HT1080 (cell line): ENCODE results near the gene OR3A1. TPM values are rescaled to one million over a fixed set of nuclear protein-coding genes. Genes with fewer than 3 reads are reported as not detected.
"Not testable (repeated sequence)": the region's sequence is repeated elsewhere in the genome, so short reads cannot be mapped to it uniquely, and the experiment has no call there.

Experiments
- DNase-seq: peaks from one replicate; pipeline ENCODE4 v3.0.0-alpha.2; 2015; ENCODE audit warnings: low read depth
- polyA plus RNA-seq, 2 experiments: library from polyadenylated mRNA; depleted of rRNA; stranded (reverse); fragments of >200 nt; gene quantifications; 2 replicates each; pipeline ENCODE4 v1.2.3, GENCODE V29; 2015
- total RNA-seq: library from RNA; depleted of rRNA; stranded (reverse); fragments of >200 nt; shearing (Covaris generic); gene quantifications from 2 replicates; pipeline ENCODE4 v1.2.3, GENCODE V29; 2014; rRNA removed

Gene OR3A1
- total RNA-seq = not detected in 2 replicates
- not detected in 2 replicates for polyA plus RNA-seq (2015; cell fraction: cytosol; rRNA removed)
- polyA plus RNA-seq (2015; cell fraction: nucleus; rRNA removed) = not detected in 2 replicates

GRCh38 chr17:3298260-3298659, at the start of gene OR3A1:
Gene OR3A1, minus strand, starts transcription at chr17:3298360. Its CDS starts 5,778 bp downstream, at chr17:3292582.
- no peak for DNase-seq

- DNase-seq = not testable (repeated sequence)
Measured at GRCh38 chr17:3342782-3343181, 44.6 kb upstream of the OR3A1 start.

- DNase-seq = peak; percentile 3
Measured at GRCh38 chr17:3335876-3336275, 37.7 kb upstream of the OR3A1 start.

- peak; percentile 10 for DNase-seq
Measured at GRCh38 chr17:3318336-3318735, 20.2 kb upstream of the OR3A1 start.

GRCh38 chr17:3316836-3317235, 18.7 kb upstream of the OR3A1 start:
- no peak for DNase-seq

- no peak for DNase-seq
Measured at GRCh38 chr17:3308603-3309002, 10.4 kb upstream of the OR3A1 start.

- DNase-seq = no peak
Measured at GRCh38 chr17:3295632-3296031, 2.5 kb downstream of the OR3A1 start.

GRCh38 chr17:3293548-3293947, 4.6 kb downstream of the OR3A1 start:
- DNase-seq = not testable (repeated sequence)

- DNase-seq = no peak
Measured at GRCh38 chr17:3282901-3283300, 15.3 kb downstream of the OR3A1 start.

- no peak for DNase-seq
Measured at GRCh38 chr17:3276126-3276525, 22.0 kb downstream of the OR3A1 start.

GRCh38 chr17:3271072-3271848, 26.9 kb downstream of the OR3A1 start:
- DNase-seq = no peak

GRCh38 chr17:3260600-3260999, 37.6 kb downstream of the OR3A1 start:
- DNase-seq = no peak

GRCh38 chr17:3260163-3260562, 38.0 kb downstream of the OR3A1 start:
- no peak for DNase-seq

- DNase-seq = no peak
Measured at GRCh38 chr17:3256575-3256974, 41.6 kb downstream of the OR3A1 start.

GRCh38 chr17:3249013-3249412, 49.1 kb downstream of the OR3A1 start:
- not testable (repeated sequence) for DNase-seq

- not testable (repeated sequence) for DNase-seq
Measured at GRCh38 chr17:3244841-3245240, 53.3 kb downstream of the OR3A1 start.

GRCh38 chr17:3241044-3241443, 57.1 kb downstream of the OR3A1 start:
- not testable (repeated sequence) for DNase-seq

Other genes with a start within 250 kb of the OR3A1 start
- not detected in 2 replicates for gene OR1D5, start 234.8 kb downstream of the OR3A1 start, total RNA-seq
- not detected in 2 replicates for gene OR1D2, start 193.9 kb downstream of the OR3A1 start, total RNA-seq
- gene OR1G1, start 170.8 kb downstream of the OR3A1 start, total RNA-seq = not detected in 2 replicates
- not detected in 2 replicates for gene OR1A2, start 100.8 kb downstream of the OR3A1 start, total RNA-seq
- gene OR1A1, start 90.7 kb downstream of the OR3A1 start, total RNA-seq = not detected in 2 replicates
- gene OR3A2, start 87.9 kb upstream of the OR3A1 start, total RNA-seq = not detected in 2 replicates
- gene OR1E1, start 100.0 kb upstream of the OR3A1 start, total RNA-seq = not detected in 2 replicates
- gene OR3A3, start 113.0 kb upstream of the OR3A1 start, total RNA-seq = not detected in 2 replicates
- not detected in 2 replicates for gene OR1E2, start 135.5 kb upstream of the OR3A1 start, total RNA-seq
- not detected in 2 replicates for gene SPATA22, start 173.5 kb upstream of the OR3A1 start, total RNA-seq
- gene ASPA, start 177.6 kb upstream of the OR3A1 start, total RNA-seq = not detected in 2 replicates